Spleen (tissue), 7 donors: ENCODE measurements around the gene CFAP91.

ENCODE experiments used
- CTCF ChIP-seq, 11 experiments: fragments of 200-600 bp in 7 of 11; fragments of 450-650 bp in 4 of 11; sonication (generic) in 4 of 11; IDR thresholded peaks in 8 of 11; conservative IDR thresholded peaks in 3 of 11; 1 replicate in 7 of 11; 2 replicates in 4 of 11; pipeline versions ENCODE4 v1.4.0 to v1.8.0; 2016 to 2021; ENCODE audit warnings: antibody characterized with exemption in 11 of 11, inconsistent platforms in 4 of 11, mild to moderate bottlenecking in 1 of 11
- POLR2A ChIP-seq, 3 donors: fragments of 450-650 bp; IDR thresholded peaks; one replicate each; pipeline ENCODE4 v1.5.1; 2017; ENCODE audit warnings: antibody characterized with exemption in 3 of 3, mild to moderate bottlenecking in 1 of 3
- POLR2AphosphoS5 ChIP-seq, 3 donors: sonication (generic); formaldehyde crosslinking; IDR thresholded peaks; one replicate each; pipeline ENCODE4 v1.5.1; 2017; ENCODE audit warnings: antibody characterized with exemption in 3 of 3
- donor health status: DM: no; HTN: no; CAD: no; lungs with moderate emphysema.
- donor health status: DM: no; HTN: no; CAD: no.
- donor health status: DM: no; HTN: no; CAD: no.

GRCh38 chr3:119703820-119704531 is 1.2 kb downstream of the CFAP91 start:
- TF ChIP-seq CTCF (IDR thresholded peaks at IDR 0.05 in 8 of 11, conservative IDR thresholded peaks at IDR 0.05 in 3 of 11) (no peak), POLR2AphosphoS5 (IDR thresholded peaks at IDR 0.05) (no peak), POLR2A (IDR thresholded peaks at IDR 0.05) (no peak)
